Astrocyte of the cerebellum (primary cell): Measurements from ENCODE around the gene CTNND2.

Experiments
- DNase-seq: peaks from one replicate; pipeline ENCODE4 v3.0.0-alpha.2; 2011; ENCODE audit warnings: low read depth
- H3K4me3 ChIP-seq: 2 replicates; pipeline ENCODE4 v1.5.1; 2011; ENCODE audit warnings: mild to moderate bottlenecking, low read depth, low read length, moderate library complexity
- in situ Hi-C: cut with HindIII; loops from 2 replicates; pipeline ENCODE4 v1.10.0; 2017; ENCODE audit warnings: low sequenced_read_pairs
- TF ChIP-seq, protein P1 (sequence below): IDR thresholded peaks from 2 replicates; pipeline ENCODE4 v1.5.1; 2012; ENCODE audit warnings: low read length, low read depth, moderate library complexity, mild to moderate bottlenecking; ENCODE audit errors: missing control alignments

CTNND2 gene

DNA sequence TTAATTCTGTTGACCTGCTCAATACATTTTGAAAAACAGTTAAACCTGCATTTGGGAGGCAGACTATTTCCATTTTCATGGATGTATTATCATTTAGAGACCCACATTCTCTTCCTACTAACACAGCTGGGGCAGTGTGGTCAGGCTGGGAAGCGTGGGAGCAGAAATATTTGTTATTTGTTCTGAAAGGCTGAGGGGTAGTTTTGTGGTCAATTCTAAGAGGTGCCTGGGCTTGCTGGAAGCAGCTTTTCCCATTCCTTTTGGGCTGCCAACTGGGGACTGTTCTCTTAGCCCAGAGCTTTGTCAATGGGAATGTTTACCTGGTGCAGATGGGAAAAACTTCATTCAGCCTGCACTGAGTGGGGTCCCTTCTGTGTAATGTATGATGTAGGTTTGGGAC lies 971.8 kb downstream of the CTNND2 start:
- in situ Hi-C loops, result loop anchor here (5.0 kb wide), 1 partner anchor 80 kb away; no protein-coding TSS in a partner anchor
- no peak overlapping the region for H3K4me3 ChIP-seq
- TF ChIP-seq, protein P1, sequence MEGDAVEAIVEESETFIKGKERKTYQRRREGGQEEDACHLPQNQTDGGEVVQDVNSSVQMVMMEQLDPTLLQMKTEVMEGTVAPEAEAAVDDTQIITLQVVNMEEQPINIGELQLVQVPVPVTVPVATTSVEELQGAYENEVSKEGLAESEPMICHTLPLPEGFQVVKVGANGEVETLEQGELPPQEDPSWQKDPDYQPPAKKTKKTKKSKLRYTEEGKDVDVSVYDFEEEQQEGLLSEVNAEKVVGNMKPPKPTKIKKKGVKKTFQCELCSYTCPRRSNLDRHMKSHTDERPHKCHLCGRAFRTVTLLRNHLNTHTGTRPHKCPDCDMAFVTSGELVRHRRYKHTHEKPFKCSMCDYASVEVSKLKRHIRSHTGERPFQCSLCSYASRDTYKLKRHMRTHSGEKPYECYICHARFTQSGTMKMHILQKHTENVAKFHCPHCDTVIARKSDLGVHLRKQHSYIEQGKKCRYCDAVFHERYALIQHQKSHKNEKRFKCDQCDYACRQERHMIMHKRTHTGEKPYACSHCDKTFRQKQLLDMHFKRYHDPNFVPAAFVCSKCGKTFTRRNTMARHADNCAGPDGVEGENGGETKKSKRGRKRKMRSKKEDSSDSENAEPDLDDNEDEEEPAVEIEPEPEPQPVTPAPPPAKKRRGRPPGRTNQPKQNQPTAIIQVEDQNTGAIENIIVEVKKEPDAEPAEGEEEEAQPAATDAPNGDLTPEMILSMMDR, result no peak
- peak; percentile 47 for DNase-seq

- TF ChIP-seq, protein P1, result no peak
- H3K4me3 ChIP-seq, result no peak overlapping the region
- in situ Hi-C loops, result no loop called here
- DNase-seq, result no peak
These were observed 976.6 kb downstream of the CTNND2 start for GRCh38 chr5:10927608-10928007.

DNA sequence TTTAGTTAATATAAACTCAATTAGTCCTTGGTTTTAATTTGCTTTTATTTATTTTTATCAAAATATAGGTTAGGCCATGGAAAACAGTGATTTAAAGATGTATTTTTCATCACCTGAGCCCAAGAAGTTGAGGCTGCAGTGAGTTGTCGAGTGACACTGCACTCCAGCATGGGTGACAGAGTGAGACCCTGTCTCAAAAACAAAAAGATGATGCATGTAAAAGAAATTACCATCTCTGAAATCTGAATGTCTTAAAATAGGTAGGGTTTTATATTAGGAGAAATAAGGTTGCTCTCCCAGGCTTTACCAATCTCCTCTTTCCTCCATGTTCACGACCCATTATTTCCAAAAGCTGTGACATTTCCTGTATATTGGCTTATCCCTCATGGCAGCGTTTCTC lies 980.9 kb downstream of the CTNND2 start:
- in situ Hi-C loops, result loop anchor here (5.0 kb wide), 1 partner anchor 86 kb away; no protein-coding TSS in a partner anchor
- TF ChIP-seq, protein P1, result no peak
- DNase-seq, result no peak
- no peak overlapping the region for H3K4me3 ChIP-seq
